SH-SY5Y (cell line): ENCODE data around the gene CORO6.

Experiments used
- GATA2 ChIP-seq: IDR thresholded peaks from 2 replicates; pipeline ENCODE4 v1.6.1; 2011; ENCODE audit warnings: mild to moderate bottlenecking, low read depth, low read length
- GATA3 ChIP-seq: IDR thresholded peaks from 2 replicates; pipeline ENCODE4 v1.6.1; 2011; ENCODE audit warnings: low read depth, mild to moderate bottlenecking, low read length, moderate library complexity

DNA sequence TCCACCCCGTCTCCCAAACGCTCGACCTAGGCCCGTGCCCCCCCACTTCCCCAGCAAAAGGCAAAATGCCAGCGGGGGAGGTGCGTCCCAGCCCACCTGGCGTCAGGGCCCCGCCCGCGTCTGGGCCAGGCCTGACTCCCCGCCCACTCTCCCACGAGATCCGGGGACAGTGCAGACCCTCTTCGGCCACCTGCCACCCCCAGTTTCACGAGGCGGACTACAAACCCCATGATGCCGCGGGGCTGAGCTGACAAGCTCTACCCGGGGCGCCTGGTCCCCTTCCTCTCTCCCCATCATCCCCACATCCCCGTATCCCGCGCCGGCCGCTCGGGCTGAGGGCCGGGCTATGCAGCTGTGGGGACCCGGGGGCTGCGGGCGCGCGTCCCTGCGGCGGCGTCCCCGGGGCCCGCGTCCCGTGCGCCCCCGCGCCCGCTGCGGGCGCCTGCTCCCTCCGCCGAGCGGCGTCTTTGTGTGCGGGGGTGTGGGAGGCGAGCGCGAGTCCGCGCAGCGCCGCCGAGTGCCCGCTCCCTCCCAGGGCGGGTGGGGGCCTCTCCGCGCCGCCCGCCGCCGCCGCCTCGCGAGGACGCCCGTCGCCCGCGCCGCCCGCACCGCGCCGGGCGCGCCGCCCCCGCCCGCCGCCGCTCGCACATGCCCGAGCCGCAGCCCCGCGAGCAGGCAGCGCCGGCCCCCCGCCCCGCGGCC is 29.7 kb downstream of the CORO6 start, which contains the start of gene ANKRD13B:
- TF ChIP-seq GATA2, result no peak
- no peak for TF ChIP-seq GATA3
